Liver (tissue), 9 donors: ENCODE results near the gene WASL. TPM values are rescaled to one million over a fixed set of nuclear protein-coding genes. Genes with fewer than 3 reads are reported as not detected.

Source experiments
- DNase-seq: peaks from one replicate; pipeline ENCODE4 v3.0.0-alpha.2; 2017; ENCODE audit warnings: low spot score
- H3K27ac ChIP-seq, 2 donors: one replicate each; pipeline ENCODE4 v1.7.0; 2013; ENCODE audit warnings: inconsistent platforms in 2 of 2, low read length in 2 of 2, control low read depth in 1 of 2, low read depth in 1 of 2, mild to moderate bottlenecking in 1 of 2
- H3K27me3 ChIP-seq, 4 donors: one replicate each; pipeline versions ENCODE4 v1.6.1 to v1.7.0; 2013; ENCODE audit warnings: low read length in 3 of 4, inconsistent platforms in 1 of 4, mild to moderate bottlenecking in 1 of 4, moderate library complexity in 1 of 4; ENCODE audit not compliant: control insufficient read depth in 4 of 4, insufficient read depth in 4 of 4
- H3K36me3 ChIP-seq, 4 donors: one replicate each; pipeline versions ENCODE4 v1.6.1 to v1.7.0; 2013; ENCODE audit warnings: low read length in 3 of 4, mild to moderate bottlenecking in 3 of 4, low read depth in 1 of 4, moderate library complexity in 1 of 4; ENCODE audit not compliant: control insufficient read depth in 4 of 4, insufficient read depth in 3 of 4
- H3K4me1 ChIP-seq, 4 donors: one replicate each; pipeline versions ENCODE4 v1.6.1 to v1.7.0; 2013; ENCODE audit warnings: low read length in 3 of 4, mild to moderate bottlenecking in 3 of 4, moderate library complexity in 1 of 4; ENCODE audit not compliant: control insufficient read depth in 4 of 4, insufficient read depth in 4 of 4
- H3K4me3 ChIP-seq, 3 donors: one replicate each; pipeline versions ENCODE4 v1.6.1 to v1.7.0; 2013; ENCODE audit warnings: low read length in 3 of 3, control low read depth in 1 of 3, low read depth in 1 of 3, mild to moderate bottlenecking in 1 of 3
- H3K9ac ChIP-seq, 2 donors: one replicate each; pipeline ENCODE4 v1.7.0; 2013; ENCODE audit warnings: low read length in 2 of 2, mild to moderate bottlenecking in 2 of 2, moderate library complexity in 2 of 2, control low read depth in 1 of 2, low read depth in 1 of 2
- H3K9me3 ChIP-seq, 4 donors: one replicate each; pipeline versions ENCODE4 v1.6.1 to v1.7.0; 2013; ENCODE audit warnings: low read length in 3 of 4; ENCODE audit not compliant: control insufficient read depth in 4 of 4
- ATF3 ChIP-seq: IDR thresholded peaks from 2 replicates; pipeline ENCODE4 v1.6.1; 2016; ENCODE audit warnings: antibody characterized with exemption
- CTCF ChIP-seq: fragments of 150-350 bp; IDR thresholded peaks from 2 replicates; pipeline ENCODE4 v1.5.1; 2017; ENCODE audit warnings: improper control_type of control experiment, low read depth, low read length; ENCODE audit not compliant: missing input control
- EGR1 ChIP-seq, 2 donors: IDR thresholded peaks; 2 replicates each; pipeline ENCODE4 v1.6.1; 2016 to 2018; ENCODE audit warnings: antibody characterized with exemption in 2 of 2, low read depth in 2 of 2
- FOXA2 ChIP-seq: IDR thresholded peaks from 2 replicates; pipeline ENCODE4 v1.6.1; 2016; ENCODE audit warnings: antibody characterized with exemption
- GABPA ChIP-seq, 2 donors: IDR thresholded peaks in 1 of 2; conservative IDR thresholded peaks in 1 of 2; 2 replicates each; pipeline ENCODE4 v1.6.1; 2016; ENCODE audit warnings: antibody characterized with exemption in 2 of 2, mild to moderate bottlenecking in 1 of 2, moderate library complexity in 1 of 2
- HNF4A ChIP-seq, 2 donors: conservative IDR thresholded peaks; 2 replicates each; pipeline ENCODE4 v1.6.1; 2016; ENCODE audit warnings: antibody characterized with exemption in 2 of 2, mild to moderate bottlenecking in 2 of 2
- HNF4G ChIP-seq: IDR thresholded peaks from 2 replicates; pipeline ENCODE4 v1.6.1; 2016; ENCODE audit warnings: antibody characterized with exemption
- JUND ChIP-seq, 2 donors: IDR thresholded peaks; 2 replicates each; pipeline ENCODE4 v1.6.1; 2016; ENCODE audit warnings: antibody characterized with exemption in 2 of 2
- RXRA ChIP-seq, 2 donors: IDR thresholded peaks; 2 replicates each; pipeline ENCODE4 v1.6.1; 2017 to 2018; ENCODE audit warnings: antibody characterized with exemption in 2 of 2, mild to moderate bottlenecking in 1 of 2
- SP1 ChIP-seq: IDR thresholded peaks from 2 replicates; pipeline ENCODE4 v1.6.1; 2018; ENCODE audit warnings: antibody characterized with exemption, mild to moderate bottlenecking
- TAF1 ChIP-seq: conservative IDR thresholded peaks from 2 replicates; pipeline ENCODE4 v1.6.1; 2016; ENCODE audit warnings: antibody characterized with exemption, mild to moderate bottlenecking
- YY1 ChIP-seq: IDR thresholded peaks from 2 replicates; pipeline ENCODE4 v1.6.1; 2016; ENCODE audit warnings: antibody characterized with exemption, mild to moderate bottlenecking
- ZBTB33 ChIP-seq: IDR thresholded peaks from 2 replicates; pipeline ENCODE4 v1.6.1; 2016; ENCODE audit warnings: antibody characterized with exemption
- WGBS: extraction: QIAGEN DNeasy Blood & Tissue Kit; methylation state at CpG from one replicate; pipeline ENCODE4 v1.1.7; 2013; 5-methylcytosine and 5-hydroxymethylcytosine counted together
- polyA plus RNA-seq, 2 donors: library from polyadenylated mRNA; stranded (reverse) in 1 of 2; unstranded in 1 of 2; fragments of 200-250 nt in 1 of 2; fragments of >200 nt in 1 of 2; fragmentation: Nextera tagmentation in 1 of 2; extraction: Ambion mirVana in 1 of 2; gene quantifications; one replicate each; pipeline versions ENCODE4 v1.2.1 to v1.2.3, GENCODE V29; 2013 to 2015
- total RNA-seq, 2 donors: library from RNA; depleted of rRNA; stranded (reverse); fragments of >200 nt; gene quantifications; one replicate each; pipeline ENCODE4 v1.2.3, GENCODE V29; 2014
- TF ChIP-seq, protein P1 (sequence below): IDR thresholded peaks from 2 replicates; pipeline ENCODE4 v1.6.1; 2016; ENCODE audit warnings: antibody characterized with exemption, mild to moderate bottlenecking
- TF ChIP-seq, protein P2 (sequence below): IDR thresholded peaks from 2 replicates; pipeline ENCODE4 v1.6.1; 2016; ENCODE audit warnings: antibody characterized with exemption
- donor health status: healthy.
- donor health status: healthy.
- donor health status: healthy.
- donor health status: healthy.
- donor health status: healthy.

Gene WASL
- total and polyA plus RNA-seq, 4 donors, result 12.9 to 20.7 (median 18.1) TPM

DNA sequence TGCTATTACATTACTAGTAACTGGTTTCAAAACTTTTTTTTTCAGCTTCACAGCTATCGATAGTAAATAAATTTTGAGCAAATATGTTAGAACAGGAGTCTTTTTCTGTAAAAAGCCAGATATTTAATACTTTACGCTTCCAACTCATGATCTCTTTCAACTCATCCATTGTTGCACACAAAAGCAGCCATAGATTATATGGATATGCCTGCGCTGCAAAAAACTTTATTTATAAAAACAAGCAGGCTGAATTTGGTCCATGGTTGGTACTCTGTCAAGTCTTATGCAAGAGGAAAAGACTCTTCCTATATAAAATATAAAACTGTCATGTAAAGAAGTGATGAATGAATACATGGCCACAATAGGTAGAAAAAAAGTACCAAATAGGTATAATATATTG, 31.1 kb downstream of the WASL start:
- Histone ChIP-seq H3K27me3 (no peaks in the 10 kb centered on the region), H3K9ac (no peak overlapping the region), H3K4me1 (peaks cover 3 to 33% (median 6%) of the 10 kb centered on the region in 4 donors), H3K9me3 (no peaks in the 10 kb centered on the region), H3K36me3 (no peaks in the 10 kb centered on the region), H3K4me3 (no peak overlapping the region), H3K27ac (no peak overlapping the region)
- no peak for TF ChIP-seq RXRA (IDR thresholded peaks at IDR 0.05)
- no peak for TF ChIP-seq GABPA (IDR thresholded peaks at IDR 0.05 in 1 of 2, conservative IDR thresholded peaks at IDR 0.05 in 1 of 2)
- TF ChIP-seq ZBTB33, result no peak
- TF ChIP-seq YY1, result no peak
- TF ChIP-seq SP1, result no peak
- TF ChIP-seq HNF4A (conservative IDR thresholded peaks at IDR 0.05), result no peak
- TF ChIP-seq ATF3, result no peak
- TF ChIP-seq, protein P1, sequence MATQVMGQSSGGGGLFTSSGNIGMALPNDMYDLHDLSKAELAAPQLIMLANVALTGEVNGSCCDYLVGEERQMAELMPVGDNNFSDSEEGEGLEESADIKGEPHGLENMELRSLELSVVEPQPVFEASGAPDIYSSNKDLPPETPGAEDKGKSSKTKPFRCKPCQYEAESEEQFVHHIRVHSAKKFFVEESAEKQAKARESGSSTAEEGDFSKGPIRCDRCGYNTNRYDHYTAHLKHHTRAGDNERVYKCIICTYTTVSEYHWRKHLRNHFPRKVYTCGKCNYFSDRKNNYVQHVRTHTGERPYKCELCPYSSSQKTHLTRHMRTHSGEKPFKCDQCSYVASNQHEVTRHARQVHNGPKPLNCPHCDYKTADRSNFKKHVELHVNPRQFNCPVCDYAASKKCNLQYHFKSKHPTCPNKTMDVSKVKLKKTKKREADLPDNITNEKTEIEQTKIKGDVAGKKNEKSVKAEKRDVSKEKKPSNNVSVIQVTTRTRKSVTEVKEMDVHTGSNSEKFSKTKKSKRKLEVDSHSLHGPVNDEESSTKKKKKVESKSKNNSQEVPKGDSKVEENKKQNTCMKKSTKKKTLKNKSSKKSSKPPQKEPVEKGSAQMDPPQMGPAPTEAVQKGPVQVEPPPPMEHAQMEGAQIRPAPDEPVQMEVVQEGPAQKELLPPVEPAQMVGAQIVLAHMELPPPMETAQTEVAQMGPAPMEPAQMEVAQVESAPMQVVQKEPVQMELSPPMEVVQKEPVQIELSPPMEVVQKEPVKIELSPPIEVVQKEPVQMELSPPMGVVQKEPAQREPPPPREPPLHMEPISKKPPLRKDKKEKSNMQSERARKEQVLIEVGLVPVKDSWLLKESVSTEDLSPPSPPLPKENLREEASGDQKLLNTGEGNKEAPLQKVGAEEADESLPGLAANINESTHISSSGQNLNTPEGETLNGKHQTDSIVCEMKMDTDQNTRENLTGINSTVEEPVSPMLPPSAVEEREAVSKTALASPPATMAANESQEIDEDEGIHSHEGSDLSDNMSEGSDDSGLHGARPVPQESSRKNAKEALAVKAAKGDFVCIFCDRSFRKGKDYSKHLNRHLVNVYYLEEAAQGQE, result no peak
- no peak for DNase-seq
- 93% methylated on average over 3 of the region's 3 CpGs for WGBS

- DNase-seq, result no peak
- no peaks in the 10 kb centered on the region for H3K27me3 ChIP-seq
- WGBS, result 96% methylated on average over 1 of the region's 1 CpG
- TF ChIP-seq HNF4G (no peak), HNF4A (conservative IDR thresholded peaks at IDR 0.05) (no peak)
- no peak overlapping the region for H3K27ac ChIP-seq
- H3K36me3 ChIP-seq, result no peaks in the 10 kb centered on the region
- H3K9ac ChIP-seq, result no peak overlapping the region
- H3K4me1 ChIP-seq, result peaks cover 2 to 37% (median 9%) of the 10 kb centered on the region in 4 donors
- H3K9me3 ChIP-seq, result no peaks in the 10 kb centered on the region
- H3K4me3 ChIP-seq, result no peak overlapping the region
These were observed 31.9 kb downstream of the WASL start for GRCh38 chr7:123716877-123717276.

GRCh38 chr7:123715799-123716198, 33.0 kb downstream of the WASL start:
- 2% methylated on average over 1 of the region's 1 CpG for WGBS
- H3K4me3 ChIP-seq, result no peak overlapping the region
- no peaks in the 10 kb centered on the region for H3K27me3 ChIP-seq
- DNase-seq, result no peak
- H3K36me3 ChIP-seq, result no peaks in the 10 kb centered on the region
- TF ChIP-seq FOXA2 (no peak), HNF4G (no peak), TAF1 (no peak), CTCF (no peak), JUND (IDR thresholded peaks at IDR 0.05) (no peak), EGR1 (IDR thresholded peaks at IDR 0.05; ENCODE audit: low read depth in 2 of 2) (no peak), ZBTB33 (no peak), SP1 (no peak), ATF3 (no peak)
- TF ChIP-seq, protein P2, sequence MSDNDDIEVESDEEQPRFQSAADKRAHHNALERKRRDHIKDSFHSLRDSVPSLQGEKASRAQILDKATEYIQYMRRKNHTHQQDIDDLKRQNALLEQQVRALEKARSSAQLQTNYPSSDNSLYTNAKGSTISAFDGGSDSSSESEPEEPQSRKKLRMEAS, result no peak
- H3K9ac ChIP-seq, result no peak overlapping the region
- H3K27ac ChIP-seq, result no peak overlapping the region
- H3K4me1 ChIP-seq, result peaks cover 2 to 32% (median 7%) of the 10 kb centered on the region in 4 donors
- H3K9me3 ChIP-seq, result no peaks in the 10 kb centered on the region
